ENCODE results near the gene PARVA. TPM values are rescaled to one million over a fixed set of nuclear protein-coding genes. Genes with fewer than 3 reads are reported as not detected.

Gene PARVA
- total RNA-seq, 1 experiment from 2014 or later = 22.2 TPM

DNA sequence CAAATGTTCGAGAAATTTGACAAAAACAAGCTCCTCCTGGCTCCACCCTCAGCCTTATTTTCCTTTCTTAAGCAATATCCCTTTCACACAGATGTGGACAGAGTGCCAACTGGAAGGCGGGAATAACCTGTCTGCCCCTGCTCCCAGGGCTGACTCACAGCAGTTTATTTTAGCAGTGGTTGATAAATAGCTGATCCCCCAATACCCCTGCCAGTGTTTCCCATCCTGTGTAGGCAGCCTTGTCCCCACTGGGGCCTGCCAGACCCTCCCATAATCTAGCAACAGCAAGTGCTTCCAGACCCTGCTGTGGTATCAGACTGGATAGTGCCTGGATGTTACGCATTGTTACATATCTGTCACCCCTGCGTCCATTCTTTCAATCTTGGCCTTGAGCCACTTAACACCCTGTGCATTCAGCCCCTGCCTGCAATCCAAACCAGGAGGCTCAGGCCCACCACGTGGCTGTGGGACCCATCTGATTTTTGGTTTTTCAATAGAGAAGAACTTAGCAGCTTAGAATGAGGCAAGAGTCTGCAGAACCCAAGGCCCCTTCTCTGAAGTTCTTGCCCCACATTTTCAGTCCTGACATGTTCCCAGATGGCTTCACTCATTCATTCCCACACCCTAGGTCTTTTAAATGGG lies 53.7 kb downstream of the PARVA start:
- DNase-seq (ENCODE audit: low read depth) = peak; percentile 69

DNA sequence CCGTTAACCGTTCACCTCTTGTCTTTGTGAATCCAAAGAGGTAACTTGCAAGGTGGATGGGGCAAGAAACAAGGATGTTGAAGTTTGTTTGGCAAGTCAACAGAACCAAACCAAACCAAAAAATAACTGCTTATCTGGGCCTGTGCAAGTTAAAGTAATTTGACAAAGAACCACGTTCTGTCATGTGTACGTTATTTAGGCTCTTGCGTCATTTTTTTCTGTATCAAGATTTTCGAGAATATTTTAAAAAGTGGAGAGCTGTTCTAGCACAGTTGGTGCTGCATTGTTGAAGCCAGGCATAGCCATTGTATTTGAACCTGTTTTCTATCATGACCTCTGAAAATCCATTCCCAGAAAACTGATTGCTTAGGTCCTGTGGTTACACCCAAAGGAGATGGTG lies 55.1 kb downstream of the PARVA start:
- DNase-seq (ENCODE audit: low read depth) = no peak

- no peak for DNase-seq (ENCODE audit: low read depth)
Observed at GRCh38 chr11:12433121-12433520, 55.8 kb downstream of the PARVA start.

GRCh38 chr11:12433571-12434324 lies 56.4 kb downstream of the PARVA start:
- no peak for DNase-seq (ENCODE audit: low read depth)

DNA sequence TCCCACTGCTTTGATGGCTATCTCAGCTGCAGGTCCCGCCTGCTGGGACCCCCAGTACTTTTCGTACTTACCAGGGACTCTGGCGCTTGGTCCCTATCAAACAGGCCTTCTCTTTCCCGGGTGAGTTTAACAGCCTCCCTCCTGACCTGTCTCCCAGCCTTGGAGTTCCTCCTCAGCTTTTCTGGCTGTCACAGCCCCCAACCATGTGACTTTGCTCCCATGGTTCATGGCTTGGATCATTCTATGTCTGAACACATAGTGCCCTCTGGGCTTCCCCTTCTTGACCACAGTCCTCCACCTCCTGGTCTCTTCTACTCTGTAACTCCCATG lies 56.9 kb downstream of the PARVA start:
- DNase-seq (ENCODE audit: low read depth) = no peak

DNA sequence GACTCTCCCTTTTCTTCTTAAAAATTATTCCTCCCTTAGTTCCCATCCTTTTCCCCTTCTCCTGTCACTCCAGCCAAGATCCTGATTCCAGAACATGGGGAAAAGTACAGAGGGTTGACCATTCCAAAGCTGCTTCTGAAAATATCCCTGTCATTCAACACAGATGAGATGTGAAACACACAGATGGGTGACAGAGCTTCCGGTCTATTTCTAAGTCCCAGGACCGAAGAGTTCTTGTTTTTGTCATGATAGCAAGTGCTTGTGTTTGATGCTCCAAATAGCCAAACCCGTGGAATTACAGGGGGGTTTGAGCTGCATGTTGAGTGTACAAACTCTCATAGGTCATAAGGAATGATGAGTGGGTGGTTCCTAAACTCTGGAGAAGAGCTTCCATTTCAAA lies 57.9 kb downstream of the PARVA start:
- DNase-seq (ENCODE audit: low read depth) = no peak

DNA sequence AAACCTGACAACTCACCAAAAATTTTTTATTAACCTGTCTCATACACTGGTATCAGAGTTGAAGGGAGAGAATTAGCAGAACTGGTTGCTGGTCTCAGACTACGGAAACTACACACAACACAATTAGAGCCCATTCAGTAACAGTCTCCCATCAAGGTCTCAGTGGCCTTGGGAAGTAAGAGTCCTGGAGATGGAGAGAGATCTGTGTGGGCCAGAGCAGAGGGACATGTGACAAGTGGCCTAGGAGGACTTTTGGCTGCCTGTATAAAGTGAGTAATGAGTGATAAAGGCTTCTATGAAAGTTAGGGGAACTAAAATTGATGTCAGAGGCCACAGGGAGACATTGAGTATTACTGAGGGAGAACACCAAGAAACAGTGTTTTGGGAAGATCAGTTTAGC lies 58.9 kb downstream of the PARVA start:
- no peak for DNase-seq (ENCODE audit: low read depth)

- DNase-seq (ENCODE audit: low read depth) = no peak
Observed at GRCh38 chr11:12438291-12438690, 60.9 kb downstream of the PARVA start.

GRCh38 chr11:12439615-12440014 lies 62.2 kb downstream of the PARVA start:
- no peak for DNase-seq (ENCODE audit: low read depth)

- DNase-seq (ENCODE audit: low read depth) = no peak
Observed at GRCh38 chr11:12440565-12440964, 63.2 kb downstream of the PARVA start.

GRCh38 chr11:12441231-12441861 lies 64.0 kb downstream of the PARVA start:
- DNase-seq (ENCODE audit: low read depth) = peak; percentile 23

- no peak for DNase-seq (ENCODE audit: low read depth)
Observed at GRCh38 chr11:12444601-12445000, 67.2 kb downstream of the PARVA start.

GRCh38 chr11:12445001-12445400 lies 67.6 kb downstream of the PARVA start:
- no peak for DNase-seq (ENCODE audit: low read depth)

DNA sequence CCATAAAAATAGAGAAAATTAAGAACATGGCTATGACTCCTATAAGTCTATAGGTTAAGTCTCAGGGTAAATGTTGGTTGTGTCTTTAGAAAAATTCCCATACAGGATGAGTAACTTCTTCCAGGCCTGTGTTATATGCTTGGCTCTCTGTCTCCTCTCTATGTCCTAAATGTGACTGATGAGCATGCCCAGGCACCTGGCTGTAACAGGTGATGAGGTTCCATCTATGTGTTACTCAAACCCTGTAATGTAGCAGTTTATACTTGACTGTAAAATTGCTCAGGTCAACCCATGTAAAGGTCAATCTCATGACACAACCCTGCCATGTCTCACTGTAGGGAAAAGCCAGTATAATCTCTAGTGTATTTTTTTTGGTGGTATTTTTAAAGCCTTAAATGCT lies 69.5 kb downstream of the PARVA start:
- no peak for DNase-seq (ENCODE audit: low read depth)

- DNase-seq (ENCODE audit: low read depth) = no peak
Observed at GRCh38 chr11:12448131-12448939, 71.0 kb downstream of the PARVA start.

DNA sequence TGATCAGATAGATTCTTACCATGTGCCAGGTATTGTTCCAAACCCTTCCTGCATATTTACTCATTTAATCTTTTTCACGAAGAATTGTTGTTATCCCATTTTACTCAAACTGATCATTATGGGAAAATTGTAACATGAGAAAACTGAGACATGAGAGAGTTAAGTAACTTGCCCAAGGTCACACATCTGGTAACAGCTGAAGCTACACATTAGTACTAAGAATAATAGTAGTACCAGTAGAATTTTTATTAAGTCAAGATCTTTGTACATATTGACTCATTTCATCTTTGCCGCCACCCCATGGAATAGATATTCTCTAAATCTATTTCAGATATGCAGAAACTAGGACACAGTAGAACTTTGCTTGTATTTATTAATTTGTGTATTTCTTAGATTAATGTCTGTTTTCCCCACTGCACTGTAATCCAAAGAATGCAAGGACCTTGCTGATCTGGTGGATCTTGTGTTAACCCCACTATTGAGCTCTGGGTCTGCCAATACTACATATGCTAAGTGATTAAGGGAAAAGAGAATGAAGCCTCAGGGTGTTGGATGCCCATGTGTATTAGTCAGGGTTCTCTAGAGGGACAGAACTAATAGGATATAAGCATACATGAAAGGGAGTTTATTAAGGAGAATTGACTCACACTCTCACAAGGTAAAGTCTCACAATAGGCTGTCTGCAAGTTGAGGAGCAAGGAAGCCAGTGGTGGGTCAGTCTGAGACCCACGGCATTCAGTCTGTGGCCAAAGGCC lies 72.8 kb downstream of the PARVA start:
- peak; percentile 26 for DNase-seq (ENCODE audit: low read depth)

GRCh38 chr11:12451179-12451814 lies 73.9 kb downstream of the PARVA start:
- no peak for DNase-seq (ENCODE audit: low read depth)

DNA sequence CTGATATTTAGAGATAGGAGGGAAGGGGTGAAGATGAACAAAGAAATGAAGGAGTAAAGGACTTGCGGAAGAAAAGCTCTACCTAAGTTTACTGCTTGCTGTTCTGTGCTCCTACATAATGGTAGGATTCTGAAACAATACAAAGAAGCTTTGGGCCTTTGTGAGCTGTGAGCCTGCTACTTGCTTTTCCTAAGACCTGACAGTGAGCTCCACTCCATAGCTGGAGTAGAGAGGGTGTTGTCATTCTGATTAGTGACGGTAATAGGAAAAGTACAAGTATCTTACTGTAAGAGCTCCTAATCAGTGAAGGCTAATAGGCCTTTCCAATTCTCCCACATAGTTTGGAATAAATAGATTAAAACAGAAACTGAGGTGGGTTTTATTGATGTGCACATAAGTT lies 75.9 kb downstream of the PARVA start:
- no peak for DNase-seq (ENCODE audit: low read depth)

- DNase-seq (ENCODE audit: low read depth) = no peak
Observed at GRCh38 chr11:12454782-12455181, 77.4 kb downstream of the PARVA start.

GRCh38 chr11:12455938-12456337 lies 78.6 kb downstream of the PARVA start:
- no peak for DNase-seq (ENCODE audit: low read depth)
